Endodermal cell (in vitro differentiated cells): Measurements from ENCODE around the gene SLC30A2. TPM values are rescaled to one million over a fixed set of nuclear protein-coding genes. Genes with fewer than 3 reads are reported as not detected.

Experiments used
- DNase-seq: peaks from one replicate; pipeline ENCODE4 v3.0.0-alpha.2; 2017
- H3K27ac ChIP-seq: 2 replicates; pipeline ENCODE4 v1.5.1; 2013; ENCODE audit warnings: mild to moderate bottlenecking, low read depth, low read length, moderate library complexity
- H3K27me3 ChIP-seq: 2 replicates; pipeline ENCODE4 v1.6.1; 2013; ENCODE audit warnings: mild to moderate bottlenecking, low read length, moderate library complexity; ENCODE audit not compliant: insufficient read depth, control insufficient read depth, poor library complexity, severe bottlenecking
- H3K36me3 ChIP-seq: 2 replicates; pipeline ENCODE4 v1.7.0; 2013; ENCODE audit warnings: mild to moderate bottlenecking, low read length, moderate library complexity; ENCODE audit not compliant: control insufficient read depth, insufficient read depth
- H3K4me1 ChIP-seq: one replicate; pipeline ENCODE4 v1.7.0; 2013; ENCODE audit warnings: low read length; ENCODE audit not compliant: control insufficient read depth, insufficient read depth
- H3K4me3 ChIP-seq: 2 replicates; pipeline ENCODE4 v1.5.1; 2013; ENCODE audit warnings: mild to moderate bottlenecking, low read length, moderate library complexity
- H3K9ac ChIP-seq: 2 replicates; pipeline ENCODE4 v1.6.1; 2013; ENCODE audit warnings: mild to moderate bottlenecking, low read length, moderate library complexity; ENCODE audit not compliant: poor library complexity, severe bottlenecking; ENCODE audit errors: extremely low read depth
- H3K9me3 ChIP-seq: 2 replicates; pipeline ENCODE4 v1.6.1; 2013; ENCODE audit warnings: mild to moderate bottlenecking, low read length, moderate library complexity; ENCODE audit not compliant: control insufficient read depth
- H3K27ac Mint-ChIP-seq: 2 replicates; pipeline ENCODE4 v1.8.0; 2020; ENCODE audit warnings: mixed read lengths
- H3K27me3 Mint-ChIP-seq: 2 replicates; pipeline ENCODE4 v1.8.0; 2021; ENCODE audit warnings: mild to moderate bottlenecking, mixed read lengths; ENCODE audit not compliant: insufficient read depth
- H3K36me3 Mint-ChIP-seq: 2 replicates; pipeline ENCODE4 v1.8.0; 2020; ENCODE audit warnings: low read depth, mixed read lengths
- H3K4me1 Mint-ChIP-seq: 2 replicates; pipeline ENCODE4 v1.8.0; 2020; ENCODE audit warnings: mixed read lengths
- H3K4me3 Mint-ChIP-seq: 2 replicates; pipeline ENCODE4 v1.8.0; 2020; ENCODE audit warnings: mild to moderate bottlenecking, moderate library complexity, mixed read lengths
- H3K9me3 Mint-ChIP-seq: 2 replicates; pipeline ENCODE4 v1.8.0; 2020; ENCODE audit warnings: mild to moderate bottlenecking, mixed read lengths
- CTCF ChIP-seq: fragments of 200-600 bp; sonication (generic); conservative IDR thresholded peaks from 2 replicates; pipeline ENCODE4 v1.5.0; 2021; ENCODE audit warnings: antibody characterized with exemption, mild to moderate bottlenecking
- WGBS, 2 experiments: methylation state at CpG; one replicate each; pipeline versions ENCODE4 v1.1.5 to v1.1.7; 2013; ENCODE audit warnings: missing lambda C conversion rate in 2 of 2, mixed read lengths in 1 of 2; ENCODE audit not compliant: insufficient coverage in 1 of 2, insufficient read length in 1 of 2; 5-methylcytosine and 5-hydroxymethylcytosine counted together
- total RNA-seq, 2 donors: library from RNA; stranded (reverse); fragmentation: NEBNext Ultra II Directional in 1 of 2; extraction: Animal tissue kit (Norgen Biotek cat#: 25700) in 1 of 2; gene quantifications; 2 replicates in 1 of 2; 3 replicates in 1 of 2; pipeline ENCODE4 v1.2.1, GENCODE V29; 2021

SLC30A2 gene
- total RNA-seq, 2 donors from 2014 or later, result not detected

GRCh38 chr1:26016953-26017545 lies 28.9 kb downstream of the SLC30A2 start:
- H3K9ac ChIP-seq, result no peak overlapping the region
- no peak overlapping the region for H3K4me3 Mint-ChIP-seq

GRCh38 chr1:26016258-26016952 lies 29.5 kb downstream of the SLC30A2 start:
- Histone ChIP-seq H3K4me1 (peaks cover 2% of the 10 kb centered on the region), H3K27me3 (no peaks in the 10 kb centered on the region), H3K27ac (peak overlapping the region; percentile 49), H3K9ac (no peak overlapping the region), H3K36me3 (no peaks in the 10 kb centered on the region), H3K9me3 (no peaks in the 10 kb centered on the region), H3K4me3 (no peak overlapping the region)
- 85 to 91% methylated on average over 7 to 10 of the region's 10 CpGs for WGBS, 2 experiments
- H3K36me3 Mint-ChIP-seq, result no peaks in the 10 kb centered on the region
- H3K27me3 Mint-ChIP-seq, result peaks cover 2% of the 10 kb centered on the region
- no peak for DNase-seq
- no peak overlapping the region for H3K27ac Mint-ChIP-seq
- TF ChIP-seq CTCF, result no peak
- H3K9me3 Mint-ChIP-seq, result no peaks in the 10 kb centered on the region
- peaks cover 16% of the 10 kb centered on the region for H3K4me1 Mint-ChIP-seq
- no peak overlapping the region for H3K4me3 Mint-ChIP-seq

More at GRCh38 chr1:26016953-26017545, 28.9 kb downstream of the SLC30A2 start:
- H3K9me3 ChIP-seq, result no peaks in the 10 kb centered on the region
- H3K4me3 ChIP-seq, result no peak overlapping the region
- peak overlapping the region; percentile 49 for H3K27ac ChIP-seq
- 87 to 89% methylated on average over 1 to 6 of the region's 6 CpGs for WGBS, 2 experiments
- Mint-ChIP-seq H3K27me3 (peaks cover 2% of the 10 kb centered on the region), H3K36me3 (no peaks in the 10 kb centered on the region), H3K9me3 (no peaks in the 10 kb centered on the region), H3K27ac (no peak overlapping the region), H3K4me1 (peaks cover 20% of the 10 kb centered on the region)
- H3K27me3 ChIP-seq, result no peaks in the 10 kb centered on the region
- H3K4me1 ChIP-seq, result peaks cover 2% of the 10 kb centered on the region
- no peak for DNase-seq
- no peak for TF ChIP-seq CTCF
- no peaks in the 10 kb centered on the region for H3K36me3 ChIP-seq

- H3K4me1 Mint-ChIP-seq, result peaks cover 13% of the 10 kb centered on the region
- no peaks in the 10 kb centered on the region for H3K36me3 Mint-ChIP-seq
- H3K9ac ChIP-seq, result no peak overlapping the region
- H3K36me3 ChIP-seq, result no peaks in the 10 kb centered on the region
- no peak overlapping the region for H3K4me3 Mint-ChIP-seq
- H3K9me3 ChIP-seq, result no peaks in the 10 kb centered on the region
- 89 to 100% methylated on average over 2 of the region's 2 CpGs for WGBS, 2 experiments
- DNase-seq, result no peak
- no peaks in the 10 kb centered on the region for H3K9me3 Mint-ChIP-seq
- H3K27ac ChIP-seq, result no peak overlapping the region
- peaks cover 2% of the 10 kb centered on the region for H3K27me3 Mint-ChIP-seq
- no peak for TF ChIP-seq CTCF
- no peak overlapping the region for H3K27ac Mint-ChIP-seq
- H3K4me3 ChIP-seq, result no peak overlapping the region
- H3K4me1 ChIP-seq, result no peaks in the 10 kb centered on the region
- no peaks in the 10 kb centered on the region for H3K27me3 ChIP-seq
Measured at GRCh38 chr1:26015358-26015757, 30.6 kb downstream of the SLC30A2 start.
